Glutamatergic neuron (in vitro differentiated cells): ENCODE results near the gene PRSS56. TPM values are rescaled to one million over a fixed set of nuclear protein-coding genes. Genes with fewer than 3 reads are reported as not detected.
A peak's percentile ranks its signal among the peaks of the same experiment; 100 is the strongest.

Source experiments
- DNase-seq: peaks from one replicate; pipeline ENCODE4 v3.0.0; 2022
- H3K27ac Mint-ChIP-seq: one replicate; pipeline ENCODE4 v1.8.0; 2020; ENCODE audit warnings: mild to moderate bottlenecking, mixed read lengths, inconsistent platforms; ENCODE audit not compliant: unreplicated experiment
- H3K27me3 Mint-ChIP-seq: one replicate; pipeline ENCODE4 v1.8.0; 2020; ENCODE audit warnings: mild to moderate bottlenecking, moderate library complexity, mixed read lengths, inconsistent platforms; ENCODE audit not compliant: unreplicated experiment
- H3K36me3 Mint-ChIP-seq: one replicate; pipeline ENCODE4 v1.8.0; 2020; ENCODE audit warnings: mild to moderate bottlenecking, mixed read lengths, inconsistent platforms; ENCODE audit not compliant: unreplicated experiment
- H3K4me1 Mint-ChIP-seq: one replicate; pipeline ENCODE4 v1.8.0; 2020; ENCODE audit warnings: mild to moderate bottlenecking, low read depth, mixed read lengths, inconsistent platforms; ENCODE audit not compliant: unreplicated experiment
- H3K4me3 Mint-ChIP-seq: one replicate; pipeline ENCODE4 v1.8.0; 2020; ENCODE audit warnings: mild to moderate bottlenecking, mixed read lengths, inconsistent platforms; ENCODE audit not compliant: unreplicated experiment
- H3K9me3 Mint-ChIP-seq: one replicate; pipeline ENCODE4 v1.8.0; 2020; ENCODE audit warnings: mild to moderate bottlenecking, moderate library complexity, mixed read lengths, inconsistent platforms; ENCODE audit not compliant: unreplicated experiment
- total RNA-seq: library from RNA; stranded (reverse); fragmentation: NEBNext Ultra II Directional; extraction: Animal tissue kit (Norgen Biotek cat#: 25700); gene quantifications from one replicate; pipeline ENCODE4 v1.2.1, GENCODE V29; 2021; ENCODE audit not compliant: unreplicated experiment
- TF ChIP-seq, protein P1 (sequence below): fragments of 200-600 bp; sonication (generic); IDR thresholded peaks from one replicate; pipeline ENCODE4 v1.5.0; 2021; ENCODE audit not compliant: partially characterized antibody, unreplicated experiment

PRSS56 gene
- total RNA-seq, 1 donor from 2014 or later = not detected

DNA sequence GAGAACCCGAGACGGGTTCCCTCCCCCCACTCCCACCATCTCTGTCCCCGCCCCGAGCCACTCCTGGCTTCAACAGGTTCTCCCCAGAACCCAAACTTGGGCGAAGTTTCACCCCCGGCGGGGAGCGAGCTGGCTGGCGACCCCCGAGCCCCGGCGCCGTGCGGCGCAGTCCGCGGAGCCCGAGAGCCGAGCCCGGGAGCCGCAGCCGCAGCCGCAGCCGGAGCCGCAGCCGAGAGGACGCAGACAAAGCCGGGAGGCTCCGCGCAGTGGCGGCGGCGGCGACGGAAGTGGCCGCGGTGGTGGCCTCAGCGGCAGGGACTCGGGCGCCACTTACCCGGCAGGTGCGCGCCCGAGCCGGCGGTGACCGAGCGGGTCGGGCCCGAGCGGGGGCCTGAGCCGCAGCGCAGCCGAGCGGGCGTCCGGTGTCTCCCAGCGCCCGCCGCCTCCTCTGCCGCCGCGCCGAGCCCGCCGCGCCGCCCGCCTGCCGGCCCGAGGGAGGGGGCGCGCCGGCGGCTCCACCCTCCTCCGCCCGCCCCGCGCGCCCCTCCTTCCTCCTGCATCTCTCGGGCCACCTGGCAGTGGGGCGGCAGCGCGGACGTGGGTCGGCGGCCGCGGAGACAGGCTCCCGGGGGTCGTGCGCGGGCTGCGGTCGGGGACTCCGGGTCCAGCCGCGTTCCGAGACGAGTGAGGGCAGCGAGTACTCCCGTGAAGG lies 32.6 kb upstream of the PRSS56 start, which contains the start of gene ECEL1:
TSS of gene ECEL1 (minus strand) at position 450 of the 712 bp plus-strand sequence. CDS start 1,181 bp downstream, outside the sequence.
- no peaks in the 10 kb centered on the region for H3K4me1 Mint-ChIP-seq

DNA sequence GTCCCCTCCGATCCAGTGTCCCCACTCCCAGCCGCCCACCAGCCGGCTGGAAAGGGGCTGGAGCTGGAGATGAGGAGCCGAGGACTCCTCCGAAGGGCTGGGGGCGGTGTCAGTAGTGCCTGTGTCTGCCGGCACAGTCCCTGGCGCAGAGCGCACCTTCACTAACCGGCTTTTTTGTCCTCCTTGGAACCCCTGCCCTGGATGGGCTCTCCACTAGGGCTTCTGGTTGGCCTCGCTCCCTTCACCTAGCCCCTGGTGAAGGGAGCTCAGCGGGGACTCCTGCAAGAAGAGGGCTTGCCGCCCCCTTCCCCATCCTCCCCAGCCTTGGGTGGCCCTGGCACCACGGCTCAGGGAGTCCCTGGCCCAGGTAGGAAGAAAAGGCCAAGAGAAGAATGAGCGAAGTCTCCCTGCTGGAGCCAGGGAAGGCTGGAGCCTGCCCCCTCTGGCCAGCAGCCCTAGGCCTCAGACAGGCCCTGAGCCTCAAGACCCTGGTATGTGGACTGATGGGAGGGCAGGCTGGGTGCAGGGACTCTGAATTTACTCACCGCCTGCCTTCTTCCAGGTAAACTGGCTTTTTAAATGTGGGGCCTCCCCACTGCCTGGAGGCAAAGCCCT lies 32.0 kb upstream of the PRSS56 start:
- peaks cover 10% of the 10 kb centered on the region for H3K9me3 Mint-ChIP-seq
- no peaks in the 10 kb centered on the region for H3K36me3 Mint-ChIP-seq
- H3K4me1 Mint-ChIP-seq = no peaks in the 10 kb centered on the region
- H3K27ac Mint-ChIP-seq = no peak overlapping the region
- peaks cover 30% of the 10 kb centered on the region for H3K27me3 Mint-ChIP-seq
- DNase-seq = peak; percentile 40
- TF ChIP-seq, protein P1, sequence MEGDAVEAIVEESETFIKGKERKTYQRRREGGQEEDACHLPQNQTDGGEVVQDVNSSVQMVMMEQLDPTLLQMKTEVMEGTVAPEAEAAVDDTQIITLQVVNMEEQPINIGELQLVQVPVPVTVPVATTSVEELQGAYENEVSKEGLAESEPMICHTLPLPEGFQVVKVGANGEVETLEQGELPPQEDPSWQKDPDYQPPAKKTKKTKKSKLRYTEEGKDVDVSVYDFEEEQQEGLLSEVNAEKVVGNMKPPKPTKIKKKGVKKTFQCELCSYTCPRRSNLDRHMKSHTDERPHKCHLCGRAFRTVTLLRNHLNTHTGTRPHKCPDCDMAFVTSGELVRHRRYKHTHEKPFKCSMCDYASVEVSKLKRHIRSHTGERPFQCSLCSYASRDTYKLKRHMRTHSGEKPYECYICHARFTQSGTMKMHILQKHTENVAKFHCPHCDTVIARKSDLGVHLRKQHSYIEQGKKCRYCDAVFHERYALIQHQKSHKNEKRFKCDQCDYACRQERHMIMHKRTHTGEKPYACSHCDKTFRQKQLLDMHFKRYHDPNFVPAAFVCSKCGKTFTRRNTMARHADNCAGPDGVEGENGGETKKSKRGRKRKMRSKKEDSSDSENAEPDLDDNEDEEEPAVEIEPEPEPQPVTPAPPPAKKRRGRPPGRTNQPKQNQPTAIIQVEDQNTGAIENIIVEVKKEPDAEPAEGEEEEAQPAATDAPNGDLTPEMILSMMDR = no peak
- H3K4me3 Mint-ChIP-seq = no peak overlapping the region

More for the DNA sequence above, 32.6 kb upstream of the PRSS56 start, which contains the start of gene ECEL1:
- Mint-ChIP-seq H3K4me3 (peak within 1 kb of the TSS; percentile 30), H3K27ac (no peak within 1 kb of the TSS), H3K9me3 (peaks cover 10% of the 10 kb centered on the region), H3K27me3 (peaks cover 34% of the 10 kb centered on the region), H3K36me3 (no peaks in the 10 kb centered on the region)
- DNase-seq = peak; percentile 58
- TF ChIP-seq, protein P1 = no peak

DNA sequence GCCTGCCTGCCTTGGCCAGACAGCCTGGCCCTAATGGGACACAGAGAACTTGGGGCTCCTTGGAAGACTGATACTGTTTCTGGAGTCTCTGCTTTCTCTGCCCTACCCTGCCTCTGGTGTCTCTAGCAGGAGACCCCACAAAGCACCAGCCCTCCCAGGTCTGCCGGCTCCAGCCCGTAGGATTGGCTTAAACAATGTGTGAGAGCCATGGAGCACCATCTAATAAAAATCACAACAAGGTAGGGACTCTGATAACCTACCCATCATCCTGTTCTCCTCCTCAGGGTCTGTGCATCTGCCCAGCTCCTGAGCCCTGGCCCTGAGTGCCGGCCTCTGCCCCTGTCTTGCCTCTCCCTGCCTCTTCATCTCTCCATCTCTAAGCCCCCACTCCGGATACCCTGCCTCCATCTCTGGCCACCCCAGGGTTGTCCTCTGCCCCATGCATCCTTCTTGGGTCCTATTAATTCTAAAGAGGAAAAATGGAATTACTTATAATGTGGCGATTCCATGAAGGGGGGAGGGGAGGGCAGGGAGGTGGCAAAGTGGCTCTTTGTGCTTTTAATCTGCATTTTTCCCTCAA lies 31.4 kb upstream of the PRSS56 start:
- Mint-ChIP-seq H3K4me3 (peak overlapping the region; percentile 30), H3K4me1 (peaks cover 2% of the 10 kb centered on the region), H3K27me3 (peaks cover 30% of the 10 kb centered on the region), H3K27ac (no peak overlapping the region), H3K36me3 (no peaks in the 10 kb centered on the region), H3K9me3 (peaks cover 10% of the 10 kb centered on the region)
- TF ChIP-seq, protein P1 = no peak
- DNase-seq = no peak

DNA sequence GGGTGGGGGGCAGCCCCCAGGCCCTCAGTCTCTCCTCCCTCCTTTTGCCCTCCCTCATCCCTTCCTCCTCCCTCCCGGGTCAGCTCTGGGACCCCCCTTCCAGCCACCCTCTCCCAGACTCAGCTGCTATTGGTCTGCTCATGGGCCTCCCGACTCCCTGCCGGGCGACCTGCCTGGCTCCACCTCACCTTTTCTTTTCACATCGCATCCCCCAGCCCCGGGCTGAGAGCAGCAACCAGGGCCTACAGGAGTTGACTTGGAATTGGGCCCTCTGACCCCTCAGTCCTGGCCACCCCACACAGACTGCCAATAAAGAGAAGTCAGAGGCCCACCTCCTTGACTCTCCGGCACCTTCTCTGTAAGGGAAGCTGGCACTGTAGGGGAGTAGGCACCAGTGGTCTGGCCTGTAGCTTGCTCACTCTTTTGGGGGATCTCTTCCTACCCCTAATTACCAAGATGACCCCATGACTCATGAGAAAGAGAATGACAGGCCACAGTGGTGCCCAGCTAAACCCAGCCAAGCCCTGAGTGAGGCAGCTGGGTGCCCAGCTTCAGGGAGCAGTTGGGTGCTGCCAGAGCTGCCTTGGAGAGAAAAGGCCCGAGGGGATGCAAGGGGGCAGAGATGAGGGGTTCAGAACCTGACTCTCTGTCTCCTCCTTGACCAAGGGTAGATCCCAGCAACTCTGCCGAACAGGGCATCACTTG lies 30.5 kb upstream of the PRSS56 start:
- Mint-ChIP-seq H3K27me3 (peaks cover 30% of the 10 kb centered on the region), H3K36me3 (no peaks in the 10 kb centered on the region), H3K4me3 (no peak overlapping the region), H3K4me1 (peaks cover 3% of the 10 kb centered on the region), H3K9me3 (peaks cover 8% of the 10 kb centered on the region), H3K27ac (no peak overlapping the region)
- TF ChIP-seq, protein P1 = no peak
- DNase-seq = peak; percentile 15
